ENCODE measurements around the gene ZMYND15.

ZMYND15 gene

DNA sequence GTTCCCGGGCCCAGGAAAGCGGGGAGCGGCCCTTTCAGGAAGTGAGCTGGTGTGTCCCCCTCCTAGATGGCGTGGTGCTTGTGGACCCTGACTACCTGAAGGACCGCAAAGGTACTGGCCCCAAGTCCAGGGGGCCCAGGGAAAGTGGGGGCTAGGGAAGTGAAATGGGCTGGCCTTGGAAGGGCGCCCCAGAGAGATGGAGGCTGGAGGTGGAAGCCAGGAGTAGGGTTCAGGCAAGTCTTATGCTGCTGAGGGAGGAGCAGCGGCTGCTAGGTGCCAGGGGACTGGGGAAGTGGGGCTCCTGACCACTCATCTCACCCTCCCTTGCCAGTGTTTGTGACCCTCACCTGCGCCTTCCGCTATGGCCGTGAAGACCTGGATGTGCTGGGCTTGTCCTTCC, 23.6 kb upstream of the ZMYND15 start:
- no peak for DNase-seq

DNA sequence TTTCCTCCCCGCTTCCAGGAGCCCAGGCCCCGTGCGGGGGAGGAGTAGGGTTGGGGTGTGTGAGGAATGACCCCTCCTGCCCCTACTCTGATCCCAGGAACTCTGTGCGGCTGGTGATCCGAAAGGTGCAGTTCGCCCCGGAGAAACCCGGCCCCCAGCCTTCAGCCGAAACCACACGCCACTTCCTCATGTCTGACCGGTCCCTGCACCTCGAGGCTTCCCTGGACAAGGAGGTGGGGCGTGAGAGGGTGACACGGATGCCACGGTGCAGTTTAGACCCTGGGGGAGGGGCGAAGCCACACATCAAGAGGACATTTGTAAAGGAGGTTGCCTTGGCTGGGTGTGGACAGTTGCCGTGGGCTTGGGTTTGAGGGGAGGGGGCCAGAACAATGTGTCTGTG, 21.8 kb upstream of the ZMYND15 start:
- DNase-seq = no peak

DNA sequence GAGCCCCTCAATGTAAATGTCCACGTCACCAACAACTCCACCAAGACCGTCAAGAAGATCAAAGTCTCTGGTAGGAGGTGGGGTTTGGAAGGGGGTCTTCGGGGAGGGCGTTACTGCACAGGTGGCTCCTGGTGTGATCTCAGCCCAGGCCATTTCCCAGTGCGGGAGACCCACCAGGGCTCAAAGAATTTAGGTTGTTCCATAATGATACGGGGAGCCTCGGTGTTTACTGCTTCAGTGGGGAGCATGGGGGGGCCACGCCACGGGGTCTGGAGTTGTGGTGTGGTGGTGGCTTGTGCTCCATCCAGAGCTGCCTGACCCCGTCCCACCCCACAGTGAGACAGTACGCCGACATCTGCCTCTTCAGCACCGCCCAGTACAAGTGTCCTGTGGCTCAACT, 21.4 kb upstream of the ZMYND15 start:
- DNase-seq = no peak

DNA sequence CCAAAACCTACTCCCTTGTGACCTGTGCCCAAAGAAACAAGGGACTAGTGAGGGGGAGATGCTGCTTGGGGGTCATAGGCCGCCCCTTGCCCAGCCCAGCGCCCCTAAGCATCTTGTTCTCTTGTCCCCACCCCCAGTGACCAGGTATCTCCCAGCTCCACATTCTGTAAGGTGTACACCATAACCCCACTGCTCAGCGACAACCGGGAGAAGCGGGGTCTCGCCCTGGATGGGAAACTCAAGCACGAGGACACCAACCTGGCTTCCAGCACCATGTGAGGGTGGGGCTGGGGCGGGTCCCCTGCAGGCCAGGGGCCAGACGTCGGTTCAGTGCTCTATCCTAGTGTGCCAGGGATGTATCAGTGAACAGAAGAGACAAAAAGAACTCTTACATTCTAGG, 20.5 kb upstream of the ZMYND15 start:
- DNase-seq = no peak

DNA sequence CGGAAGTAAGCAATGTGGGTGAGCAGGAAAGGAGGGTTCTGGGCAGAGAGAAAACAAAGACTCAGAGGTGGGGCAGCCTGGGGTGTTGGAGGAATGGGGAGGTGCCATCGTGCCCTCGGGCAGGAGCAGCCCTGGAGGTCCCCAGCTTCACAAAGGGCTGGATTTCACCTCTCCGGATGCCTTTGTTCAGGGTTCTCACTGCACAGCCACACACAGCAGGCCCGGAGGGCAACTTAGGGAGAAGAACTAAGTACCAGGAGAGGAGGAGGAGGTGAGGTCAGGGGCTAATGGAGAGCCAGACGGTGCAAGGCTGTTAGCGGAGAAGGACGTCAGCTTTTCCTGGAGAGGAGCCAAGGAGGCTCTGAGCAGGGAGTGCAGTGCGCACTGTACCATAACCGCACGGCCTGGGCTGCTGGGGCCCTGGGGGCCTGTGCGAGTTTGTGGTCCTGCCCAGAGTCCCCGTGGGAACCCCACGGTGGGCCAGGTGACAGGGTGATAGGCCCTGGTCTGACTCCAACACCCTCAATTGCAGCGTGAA, 19.9 kb upstream of the ZMYND15 start:
- no peak for DNase-seq

DNA sequence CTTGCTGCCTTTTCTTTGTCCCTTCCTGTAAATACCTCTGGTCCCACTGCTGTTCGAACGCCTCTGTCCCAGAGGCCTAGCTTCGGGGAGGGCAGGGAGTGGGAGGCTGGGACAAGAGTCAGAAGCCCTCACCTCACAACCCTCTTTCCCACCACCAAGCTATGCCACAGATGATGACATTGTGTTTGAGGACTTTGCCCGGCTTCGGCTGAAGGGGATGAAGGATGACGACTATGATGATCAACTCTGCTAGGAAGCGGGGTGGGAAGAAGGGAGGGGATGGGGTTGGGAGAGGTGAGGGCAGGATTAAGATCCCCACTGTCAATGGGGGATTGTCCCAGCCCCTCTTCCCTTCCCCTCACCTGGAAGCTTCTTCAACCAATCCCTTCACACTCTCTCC, 18.8 kb upstream of the ZMYND15 start:
- DNase-seq = no peak

DNA sequence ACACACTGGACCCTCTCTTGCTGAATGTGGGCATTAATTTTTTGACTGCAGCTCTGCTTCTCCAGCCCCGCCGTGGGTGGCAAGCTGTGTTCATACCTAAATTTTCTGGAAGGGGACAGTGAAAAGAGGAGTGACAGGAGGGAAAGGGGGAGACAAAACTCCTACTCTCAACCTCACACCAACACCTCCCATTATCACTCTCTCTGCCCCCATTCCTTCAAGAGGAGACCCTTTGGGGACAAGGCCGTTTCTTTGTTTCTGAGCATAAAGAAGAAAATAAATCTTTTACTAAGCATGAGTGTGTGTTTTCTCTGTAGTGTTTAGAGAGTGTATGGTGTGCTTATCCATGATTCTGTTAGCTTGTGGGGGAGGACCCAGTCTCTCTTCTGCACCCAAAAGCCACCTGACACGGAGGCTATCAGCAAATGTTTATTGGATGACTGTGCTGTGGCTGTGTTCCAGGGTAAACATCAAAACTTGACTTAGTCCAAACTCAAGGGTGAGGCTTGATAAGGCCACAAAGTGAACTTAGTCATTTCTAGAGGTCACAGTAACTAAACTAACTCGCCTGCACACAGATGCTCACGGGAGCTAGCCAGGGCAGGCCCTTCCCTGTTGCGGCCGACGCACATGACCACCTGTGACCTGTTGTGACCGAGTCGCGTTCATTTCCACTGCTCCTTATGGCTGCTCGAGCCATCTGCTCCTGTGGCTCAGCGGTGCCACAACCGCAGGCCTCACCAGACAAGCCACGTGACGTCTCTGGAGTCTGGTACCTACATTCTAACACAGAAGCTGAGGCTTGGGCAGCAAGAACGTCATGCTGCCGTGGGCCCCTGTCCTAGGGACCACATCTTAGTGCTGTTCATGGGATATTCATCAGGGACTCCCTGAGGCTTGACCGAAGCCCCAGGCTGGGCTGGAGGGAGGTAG, 18.2 kb upstream of the ZMYND15 start:
- DNase-seq = no peak

DNA sequence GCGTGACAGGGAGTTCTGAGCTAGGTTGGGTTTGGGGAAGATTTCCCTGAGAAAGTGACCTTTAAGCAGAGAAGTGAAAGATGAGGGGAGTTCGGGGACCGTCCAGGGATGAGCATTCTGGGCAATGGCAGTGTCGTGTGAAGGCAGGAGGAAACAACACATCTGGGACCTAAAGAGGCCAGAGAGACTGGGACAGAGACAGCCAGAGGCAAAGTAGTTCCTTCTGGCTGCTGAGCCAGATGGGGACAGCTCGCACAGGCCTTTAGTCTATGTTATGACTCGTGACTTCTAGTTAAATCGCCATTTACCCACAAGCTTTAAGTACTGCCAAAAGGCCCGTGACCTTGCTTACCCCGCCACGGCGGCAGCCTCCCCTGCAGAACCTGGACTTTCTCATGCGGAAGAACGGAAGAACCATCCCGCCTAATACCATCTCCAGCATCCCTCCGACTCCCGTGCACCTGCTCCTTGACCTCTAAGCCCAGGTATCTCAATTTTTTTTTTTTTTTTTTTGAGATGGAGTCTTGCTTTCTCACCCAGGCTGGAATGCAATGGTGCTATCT, 16.9 kb upstream of the ZMYND15 start:
- no peak for DNase-seq

DNA sequence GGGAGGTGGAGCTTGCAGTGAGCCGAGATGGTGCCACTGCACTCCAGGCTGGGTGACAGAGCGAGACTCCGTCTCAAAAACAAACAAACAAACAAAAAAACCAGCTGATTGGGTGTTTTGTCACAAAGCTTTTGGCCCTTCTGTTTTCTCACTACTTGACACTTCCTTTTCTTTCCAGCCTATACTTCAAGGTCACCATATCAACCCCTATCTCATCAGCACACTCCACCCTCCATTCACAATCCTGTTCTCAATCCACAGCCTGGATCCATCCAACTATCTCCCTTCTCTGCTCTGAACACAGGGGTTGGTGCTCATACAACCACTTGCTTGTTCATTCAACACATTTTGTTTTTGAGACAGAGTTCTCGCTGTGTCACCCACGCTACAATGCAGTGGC, 15.0 kb upstream of the ZMYND15 start:
- DNase-seq = no peak

DNA sequence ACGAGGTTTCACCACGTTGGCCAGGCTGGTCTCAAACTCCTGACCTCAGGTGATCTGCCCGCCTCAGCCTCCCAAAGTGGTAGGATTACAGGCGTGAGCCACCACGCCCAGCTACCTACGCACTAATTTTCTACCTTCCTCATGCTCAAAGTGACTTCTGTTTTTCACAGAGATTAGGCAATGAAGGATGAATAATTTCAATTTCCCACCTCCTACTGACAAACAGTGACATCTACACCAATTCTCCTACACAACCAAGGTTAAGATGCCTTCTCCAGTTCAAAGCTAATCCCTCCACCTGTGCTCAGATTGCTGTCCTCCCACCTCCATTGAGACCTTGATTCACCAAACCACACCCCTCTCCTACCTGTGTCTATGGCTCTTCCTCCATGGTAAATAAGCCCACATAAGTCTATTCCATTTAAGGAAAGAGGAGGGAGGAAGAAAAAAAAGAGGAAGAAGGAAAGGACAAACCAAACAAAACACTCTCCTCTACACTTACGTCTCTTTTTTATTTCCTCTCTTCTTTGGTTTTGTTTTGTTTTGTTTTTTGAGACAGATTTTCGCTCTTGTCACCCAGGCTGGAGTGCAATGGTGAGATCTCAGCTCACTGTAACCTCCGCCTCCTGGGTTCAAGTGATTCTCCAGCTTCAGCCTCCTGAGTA, 13.9 kb upstream of the ZMYND15 start:
- DNase-seq = no peak

DNA sequence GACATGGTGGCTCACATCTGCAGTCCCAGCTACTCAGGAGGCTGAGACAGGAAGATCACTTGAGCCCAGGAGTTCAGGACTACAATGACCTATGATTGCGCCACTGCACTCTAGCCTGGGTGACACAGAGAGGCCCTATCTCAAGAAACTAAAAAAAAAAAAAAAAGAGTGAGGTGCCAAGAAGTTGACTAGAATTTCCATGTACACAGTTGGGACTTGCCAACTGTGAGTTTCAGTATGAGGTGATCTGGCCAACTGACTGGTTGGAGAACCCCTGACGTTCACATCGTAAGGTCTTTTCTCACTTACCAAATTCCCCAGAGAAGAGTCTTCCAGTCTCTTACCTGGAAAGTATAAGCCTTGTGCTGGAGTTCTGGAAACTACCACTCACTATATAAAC, 11.5 kb upstream of the ZMYND15 start:
- DNase-seq = no peak

DNA sequence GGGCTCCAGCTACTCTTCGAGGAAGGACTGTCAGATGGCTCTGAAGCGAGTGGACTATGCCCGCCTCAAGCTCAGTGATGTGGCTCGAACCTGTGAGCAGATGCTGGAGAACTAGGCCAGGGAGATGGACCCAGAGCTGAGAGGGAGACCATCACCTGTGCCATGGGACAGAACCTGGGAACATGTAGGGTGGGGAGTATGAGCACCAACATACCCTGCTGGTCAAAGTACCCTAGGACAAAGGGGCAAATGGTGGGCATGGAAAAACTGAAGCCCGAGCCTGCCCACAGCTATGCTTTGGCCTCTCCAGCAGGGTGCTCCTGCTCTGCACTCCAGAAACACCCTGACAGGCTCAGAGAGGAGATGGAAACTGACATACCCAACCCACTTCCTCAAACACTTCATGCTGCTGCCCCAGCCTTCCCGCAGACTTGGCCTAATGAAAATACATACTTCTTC, 6.5 kb upstream of the ZMYND15 start:
- DNase-seq = no peak

DNA sequence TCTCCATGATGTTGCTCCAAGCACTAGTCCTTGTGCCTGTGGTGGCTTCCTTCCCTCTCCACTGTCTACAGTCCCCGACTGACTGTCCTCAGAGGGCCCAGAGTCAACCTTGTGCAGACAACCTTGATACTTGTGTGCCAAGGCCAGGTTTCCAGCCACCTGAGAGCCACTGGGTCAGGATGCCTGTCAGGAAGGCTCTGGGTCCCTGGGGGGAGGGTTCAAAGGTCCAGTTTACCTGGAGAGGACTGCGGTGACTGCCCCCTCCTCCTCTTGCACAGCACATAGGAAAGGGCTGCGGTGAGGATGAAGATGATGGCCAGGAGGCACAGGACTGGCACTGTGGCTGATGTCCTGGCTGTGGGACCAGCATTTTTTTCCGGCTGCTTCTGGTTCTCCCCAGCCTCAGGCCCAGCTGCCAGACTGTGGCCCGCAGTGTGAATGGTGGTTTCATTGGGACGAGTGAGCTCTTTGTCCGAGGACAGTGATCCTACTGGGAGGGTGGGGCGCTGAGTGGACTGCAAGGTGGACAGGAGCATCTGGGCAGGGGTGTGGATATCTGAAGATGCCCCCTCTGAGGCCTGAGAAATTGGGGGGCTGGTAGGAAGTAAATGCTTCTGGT, 4.7 kb upstream of the ZMYND15 start:
- DNase-seq = no peak

DNA sequence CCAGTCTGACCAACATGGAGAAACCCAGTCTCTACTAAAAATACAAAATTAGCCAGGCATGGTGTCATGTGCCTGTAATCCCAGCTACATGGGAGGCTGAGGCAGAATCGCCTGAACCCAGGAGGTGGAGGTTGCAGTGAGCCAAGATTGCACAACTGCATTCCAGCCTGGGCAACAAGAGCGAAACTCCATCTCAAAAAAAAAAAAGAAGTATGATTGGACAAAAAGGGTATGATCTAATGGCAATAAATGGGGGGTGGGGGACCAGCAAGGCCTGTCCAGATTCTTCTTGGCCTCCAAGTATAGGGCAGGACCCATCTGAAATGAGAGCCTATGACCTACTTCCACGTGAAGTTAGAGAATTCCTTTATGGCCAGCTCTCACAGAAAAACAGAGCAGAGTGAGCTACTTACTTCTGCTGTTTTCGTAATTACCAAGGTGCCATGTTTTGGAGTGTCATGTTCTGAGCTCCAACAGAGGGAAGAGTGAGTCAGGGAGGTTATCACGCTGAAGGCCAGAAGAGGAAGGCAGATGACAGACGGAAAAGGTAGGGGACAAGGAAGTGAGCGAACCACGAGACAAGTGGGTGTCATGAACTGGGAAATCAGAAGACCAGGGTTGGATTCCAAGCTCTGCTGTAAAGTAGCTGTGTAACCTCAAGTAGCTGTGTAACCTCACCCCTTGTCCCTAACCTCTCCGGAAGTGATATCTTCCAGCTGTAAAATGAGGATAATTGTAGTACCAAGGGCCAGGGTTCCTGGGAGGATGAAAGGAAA, 3.6 kb upstream of the ZMYND15 start:
- DNase-seq = no peak

DNA sequence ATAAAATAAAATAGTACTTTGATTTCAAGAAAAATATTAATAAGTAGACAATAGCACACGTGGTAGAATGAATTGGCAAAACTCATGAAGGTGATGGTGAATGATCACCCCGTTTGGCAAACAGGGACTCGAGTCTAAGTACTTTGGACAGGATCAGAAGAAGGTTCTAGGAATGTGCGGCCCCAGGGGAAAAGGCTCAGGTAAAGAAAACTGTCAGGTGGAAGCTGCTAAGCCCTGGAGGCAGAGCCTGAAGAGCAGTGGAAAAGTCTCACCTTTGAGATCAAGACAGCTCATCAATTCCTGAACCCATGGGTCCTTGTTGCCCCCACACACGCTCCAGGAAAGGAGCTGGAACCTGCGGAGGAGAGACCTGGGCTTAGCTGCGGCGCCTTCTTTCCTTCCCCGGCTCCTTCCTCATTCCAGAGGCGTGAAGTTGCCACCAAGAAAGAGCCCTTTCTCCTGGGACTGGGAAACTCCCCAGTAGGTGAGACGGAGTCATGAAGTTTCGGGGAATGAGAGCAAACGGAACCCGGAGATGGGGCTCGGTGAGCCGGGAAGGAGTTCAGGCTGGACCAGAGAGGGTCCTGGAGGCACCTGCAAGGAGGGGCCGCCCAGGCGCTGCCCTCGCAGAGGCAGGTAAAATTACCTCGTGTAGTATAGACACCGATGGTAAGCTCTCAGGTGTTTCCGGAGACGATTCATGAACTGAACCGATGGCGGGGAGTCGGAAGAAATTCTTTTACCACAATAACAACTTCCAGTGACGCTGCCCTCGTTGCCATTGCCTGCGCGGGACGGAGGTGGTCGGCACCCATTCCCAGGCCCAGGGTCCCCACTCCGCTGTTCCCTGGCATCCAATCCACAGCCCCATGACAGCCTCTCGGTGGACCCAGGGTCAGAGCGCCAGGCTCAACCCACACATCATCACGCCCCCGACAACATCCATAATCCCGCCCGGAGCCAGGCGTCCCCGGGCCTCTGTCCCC, 1.2 kb upstream of the ZMYND15 start:
- no peak for DNase-seq

DNA sequence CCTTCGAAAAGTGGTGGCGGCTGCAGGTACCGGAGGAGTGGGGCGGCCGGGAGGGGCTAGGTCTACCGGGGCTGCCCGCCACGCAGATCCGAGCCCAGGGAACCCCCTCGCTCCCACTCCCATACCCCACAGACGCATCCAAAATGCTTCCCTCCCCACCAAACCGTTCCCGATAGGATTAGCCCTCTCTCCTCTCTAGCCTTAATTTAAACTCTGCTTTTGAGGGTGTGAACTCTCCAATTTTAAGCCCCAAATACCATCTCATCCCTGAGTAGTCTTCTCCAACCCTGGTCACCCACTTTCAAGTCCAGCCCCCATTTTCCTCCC, 355 bp downstream of the ZMYND15 start:
- DNase-seq = no peak

DNA sequence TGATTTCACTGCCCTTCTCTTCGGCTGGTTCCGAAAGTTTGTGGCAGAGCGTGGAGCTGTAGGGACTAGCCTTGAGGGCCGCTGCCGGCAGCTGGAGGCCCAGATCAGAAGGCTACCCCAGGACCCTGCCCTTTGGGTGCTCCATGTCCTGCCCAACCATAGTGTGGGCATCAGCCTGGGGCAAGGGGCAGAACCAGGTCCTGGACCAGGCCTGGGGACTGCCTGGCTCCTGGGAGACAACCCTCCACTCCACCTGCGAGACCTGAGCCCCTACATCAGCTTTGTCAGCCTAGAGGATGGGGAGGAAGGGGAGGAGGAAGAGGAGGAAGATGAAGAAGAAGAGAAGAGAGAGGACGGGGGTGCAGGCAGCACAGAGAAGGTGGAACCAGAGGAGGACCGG, 951 bp downstream of the ZMYND15 start:
- DNase-seq = no peak

DNA sequence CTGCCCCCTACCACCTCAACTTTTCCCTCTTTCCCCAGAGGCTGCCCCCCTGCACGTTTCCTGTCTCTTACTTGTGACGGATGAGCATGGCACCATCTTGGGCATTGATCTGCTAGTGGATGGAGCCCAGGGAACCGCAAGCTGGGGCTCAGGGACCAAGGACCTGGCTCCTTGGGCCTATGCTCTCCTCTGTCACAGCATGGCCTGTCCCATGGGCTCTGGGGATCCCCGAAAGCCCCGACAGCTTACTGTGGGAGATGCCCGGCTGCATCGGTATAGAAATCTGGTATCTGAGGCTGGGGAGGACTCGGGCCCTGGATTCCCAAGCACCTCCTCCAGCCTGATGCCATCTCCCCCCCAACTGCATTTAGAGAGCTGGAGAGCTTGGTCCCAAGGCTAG, 1.9 kb downstream of the ZMYND15 start:
- DNase-seq = no peak

DNA sequence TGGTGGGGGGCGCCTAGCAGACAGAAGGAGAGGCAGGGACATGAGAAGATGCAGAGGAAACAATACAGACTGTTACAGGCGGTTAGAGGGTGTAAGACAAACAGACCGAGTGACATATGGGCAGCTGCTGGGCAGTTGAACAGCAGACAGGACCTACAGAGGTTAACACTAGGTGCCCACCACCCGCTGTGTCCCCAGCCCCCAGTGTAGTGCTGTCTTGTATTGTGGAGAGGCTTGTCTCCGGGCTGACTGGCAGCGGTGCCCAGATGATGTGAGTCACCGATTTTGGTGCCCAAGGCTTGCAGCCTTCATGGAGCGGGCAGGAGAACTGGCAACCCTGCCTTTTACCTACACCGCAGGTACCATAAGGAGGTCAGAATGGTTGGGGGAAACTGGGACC, 2.5 kb downstream of the ZMYND15 start:
- DNase-seq = no peak

DNA sequence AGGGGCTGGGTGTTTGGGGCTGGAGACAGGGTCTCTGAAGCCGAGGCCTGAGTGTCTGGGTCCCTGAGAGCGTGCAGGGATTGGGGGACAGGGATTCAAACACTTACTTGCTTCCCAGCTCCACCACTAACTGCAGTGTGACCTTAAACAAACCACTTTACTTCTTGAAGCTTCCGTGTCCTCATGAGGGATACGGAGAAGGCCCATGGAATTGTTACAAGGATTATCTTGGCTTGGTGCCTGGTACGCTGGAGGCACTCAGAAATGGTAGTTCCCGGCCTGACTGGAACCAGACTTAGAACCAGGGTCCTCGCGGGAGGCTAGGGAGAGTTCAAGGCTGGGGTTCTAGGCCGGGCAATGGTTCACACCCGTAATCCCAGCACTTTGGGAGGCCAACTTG, 3.0 kb downstream of the ZMYND15 start:
- no peak for DNase-seq

DNA sequence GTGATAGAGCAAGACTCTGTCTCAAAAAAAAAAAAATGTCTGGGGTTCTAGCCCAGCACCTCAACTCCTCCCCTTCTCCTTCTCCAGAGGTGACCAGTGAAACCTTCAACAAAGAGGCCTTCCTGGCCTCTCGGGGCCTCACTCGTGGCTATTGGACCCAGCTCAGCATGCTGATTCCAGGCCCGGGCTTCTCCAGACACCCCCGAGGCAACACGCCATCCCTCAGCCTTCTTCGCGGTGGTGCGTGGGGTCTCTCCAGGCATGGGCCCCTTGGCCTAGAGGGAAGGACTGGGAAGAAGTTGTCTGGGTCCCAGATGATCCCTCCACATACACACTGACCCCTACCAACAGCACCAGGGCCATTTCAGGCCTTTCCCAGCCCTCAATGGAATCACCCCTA, 3.6 kb downstream of the ZMYND15 start:
- no peak for DNase-seq
